Immature natural killer cell (primary cell): Measurements from ENCODE around the gene PNLDC1. TPM values are rescaled to one million over a fixed set of nuclear protein-coding genes. Genes with fewer than 3 reads are reported as not detected.
"Not testable (repeated sequence)": the region's sequence is repeated elsewhere in the genome, so short reads cannot be mapped to it uniquely, and the experiment has no call there.

Source experiments
- DNase-seq, 3 donors: peaks; one replicate each; pipeline ENCODE4 v3.0.0; 2022; ENCODE audit warnings: mixed read lengths in 1 of 3
- H3K27ac Mint-ChIP-seq, 6 donors: one replicate each; pipeline ENCODE4 v1.8.0; 2020; ENCODE audit warnings: mixed read lengths in 6 of 6, mild to moderate bottlenecking in 5 of 6, inconsistent platforms in 4 of 6, moderate library complexity in 3 of 6
- H3K27me3 Mint-ChIP-seq, 3 donors: one replicate each; pipeline ENCODE4 v1.8.0; 2020 to 2021; ENCODE audit warnings: low read depth in 3 of 3, mild to moderate bottlenecking in 3 of 3, mixed read lengths in 3 of 3, moderate library complexity in 3 of 3, inconsistent platforms in 1 of 3
- H3K36me3 Mint-ChIP-seq, 3 donors: one replicate each; pipeline ENCODE4 v1.8.0; 2020; ENCODE audit warnings: mixed read lengths in 3 of 3, inconsistent platforms in 2 of 3, mild to moderate bottlenecking in 2 of 3
- H3K4me1 Mint-ChIP-seq, 2 donors: one replicate each; pipeline ENCODE4 v1.8.0; 2020; ENCODE audit warnings: inconsistent platforms in 2 of 2, mild to moderate bottlenecking in 2 of 2, mixed read lengths in 2 of 2, moderate library complexity in 1 of 2
- H3K4me3 Mint-ChIP-seq, 5 donors: one replicate each; pipeline ENCODE4 v1.8.0; 2020; ENCODE audit warnings: mild to moderate bottlenecking in 5 of 5, mixed read lengths in 5 of 5, inconsistent platforms in 3 of 5, moderate library complexity in 3 of 5
- H3K9me3 Mint-ChIP-seq, 6 donors: one replicate each; pipeline ENCODE4 v1.8.0; 2020; ENCODE audit warnings: mild to moderate bottlenecking in 6 of 6, mixed read lengths in 6 of 6, inconsistent platforms in 4 of 6, moderate library complexity in 3 of 6
- polyA plus RNA-seq, 3 donors: library from polyadenylated mRNA; unstranded; fragments of 300-500 nt; fragmentation: Illumina TruSeq; gene quantifications; one replicate each; pipeline ENCODE4 v1.2.3, GENCODE V29; 2021

PNLDC1 gene
- polyA plus RNA-seq, 3 donors from 2014 or later = 0.21 TPM; not detected in 2

DNA sequence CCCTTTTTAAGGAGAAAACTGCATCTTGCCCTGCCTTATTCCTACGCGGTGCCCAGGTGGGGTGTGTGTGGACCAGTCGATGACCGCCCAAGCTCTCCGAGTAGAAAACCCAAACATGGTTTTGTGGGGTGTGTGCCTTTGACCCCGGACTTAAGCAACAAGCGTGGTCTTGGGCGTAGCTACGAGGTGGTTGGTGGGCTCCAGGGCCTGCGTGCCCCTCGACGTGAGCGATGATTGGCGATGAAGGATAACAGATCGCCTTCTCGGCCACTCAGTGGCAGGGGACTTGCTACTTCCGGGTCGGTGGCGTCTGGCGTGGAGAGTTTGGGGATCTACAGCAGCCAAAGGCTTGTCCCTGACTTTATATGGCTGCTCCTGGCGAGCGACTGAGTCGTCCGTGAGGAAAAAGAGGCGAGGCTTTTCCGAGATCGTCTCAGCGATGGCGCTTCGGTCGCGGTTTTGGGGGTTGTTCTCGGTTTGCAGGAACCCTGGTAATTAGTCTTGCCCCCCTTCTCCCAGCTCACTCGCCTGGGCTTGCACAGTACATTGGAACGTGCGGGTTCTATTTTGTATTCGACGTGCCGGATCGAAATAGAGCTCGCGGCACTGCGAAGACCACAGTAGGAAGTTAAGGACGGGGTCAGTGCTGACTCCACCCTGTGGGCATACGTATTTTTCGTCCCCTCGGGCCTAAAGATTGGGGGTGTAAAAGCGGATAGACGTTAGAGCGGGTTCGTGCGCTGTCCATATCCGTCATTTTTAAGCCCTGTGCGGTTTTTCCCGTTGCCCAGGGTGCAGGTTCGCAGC lies 9.7 kb upstream of the PNLDC1 start, which contains the start of gene MRPL18:
Gene MRPL18, plus strand, starts transcription at position 319 of the 807 bp plus-strand sequence. Its CDS starts 121 bp downstream, at position 440.
- Mint-ChIP-seq H3K27ac (peak within 1 kb of the TSS; percentile 95 to 99 (median 98)), H3K4me1 (peaks cover 44 to 84% of the 10 kb centered on the region in 2 donors), H3K36me3 (peaks cover 4 to 29% (median 7%) of the 10 kb centered on the region in 3 donors), H3K9me3 (no peaks in the 10 kb centered on the region), H3K27me3 (peaks cover 7 to 11% (median 8%) of the 10 kb centered on the region in 3 donors), H3K4me3 (peak within 1 kb of the TSS; percentile 98 to 100 (median 100))
- peak; percentile 85 to 89 (median 87) for DNase-seq

DNA sequence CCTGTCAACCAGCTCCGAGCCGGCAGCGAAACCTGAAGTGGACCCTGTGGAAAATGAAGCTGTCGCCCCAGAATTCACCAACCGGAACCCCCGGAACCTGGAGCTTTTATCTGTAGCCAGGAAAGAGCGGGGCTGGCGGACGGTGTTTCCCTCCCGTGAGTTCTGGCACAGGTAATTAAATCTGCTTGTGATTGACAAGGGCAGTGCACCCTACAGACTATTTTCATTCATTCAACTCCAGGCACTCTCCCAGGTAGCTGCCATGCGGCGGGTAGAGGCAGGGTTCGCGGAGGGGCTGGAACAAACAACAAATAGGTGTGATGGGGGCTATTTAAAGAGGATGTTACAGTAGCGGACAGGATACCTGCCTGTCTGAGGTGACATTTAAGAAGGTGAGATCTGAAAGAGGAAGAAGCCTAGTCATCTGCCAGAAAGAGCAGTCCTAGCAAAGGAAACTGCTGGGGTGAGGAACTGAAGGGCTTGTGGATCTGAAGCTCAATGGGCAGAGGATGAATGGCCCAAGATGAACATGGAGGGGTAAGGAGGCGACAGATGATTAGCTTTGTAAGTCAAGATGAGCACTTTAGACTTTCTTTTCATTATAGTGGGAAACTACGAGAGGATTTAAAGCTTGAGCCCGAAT lies 9.0 kb upstream of the PNLDC1 start:
- peaks cover 42 to 76% of the 10 kb centered on the region in 2 donors for H3K4me1 Mint-ChIP-seq

DNA sequence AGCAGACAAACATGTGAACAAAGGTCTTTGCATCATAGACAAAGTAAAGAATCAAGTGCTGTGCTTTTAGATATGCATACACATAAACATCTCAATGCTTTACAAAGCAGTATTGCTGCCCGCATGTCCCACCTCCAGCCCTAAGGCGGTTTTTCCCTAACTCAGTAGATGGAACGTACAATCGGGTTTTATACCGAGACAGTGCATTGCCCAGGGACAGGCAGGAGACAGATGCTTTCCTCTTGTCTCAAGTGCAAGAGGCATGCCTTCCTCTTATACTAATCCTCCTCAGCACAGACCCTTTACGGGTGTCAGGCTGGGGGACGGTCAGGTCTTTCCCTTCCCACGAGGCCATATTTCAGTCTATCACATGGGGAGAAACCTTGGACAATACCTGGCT lies 5.1 kb upstream of the PNLDC1 start:
- not testable (repeated sequence) for H3K9me3 Mint-ChIP-seq, H3K4me3 Mint-ChIP-seq, DNase-seq, H3K27ac Mint-ChIP-seq, H3K27me3 Mint-ChIP-seq
- Mint-ChIP-seq H3K4me1 (peaks cover 21 to 51% of the 10 kb centered on the region in 2 donors), H3K36me3 (peaks cover 6 to 37% (median 18%) of the 10 kb centered on the region in 3 donors)

More for the DNA sequence above, 9.0 kb upstream of the PNLDC1 start:
- Mint-ChIP-seq H3K36me3 (peaks cover 4 to 24% (median 6%) of the 10 kb centered on the region in 3 donors), H3K9me3 (no peaks in the 10 kb centered on the region), H3K27ac (peak overlapping the region; percentile 95 to 99 (median 98)), H3K4me3 (peak overlapping the region; percentile 98 to 100 (median 100)), H3K27me3 (peaks cover 7 to 11% (median 8%) of the 10 kb centered on the region in 3 donors)
- DNase-seq = peak in 1 of 3 donors; percentile 6

DNA sequence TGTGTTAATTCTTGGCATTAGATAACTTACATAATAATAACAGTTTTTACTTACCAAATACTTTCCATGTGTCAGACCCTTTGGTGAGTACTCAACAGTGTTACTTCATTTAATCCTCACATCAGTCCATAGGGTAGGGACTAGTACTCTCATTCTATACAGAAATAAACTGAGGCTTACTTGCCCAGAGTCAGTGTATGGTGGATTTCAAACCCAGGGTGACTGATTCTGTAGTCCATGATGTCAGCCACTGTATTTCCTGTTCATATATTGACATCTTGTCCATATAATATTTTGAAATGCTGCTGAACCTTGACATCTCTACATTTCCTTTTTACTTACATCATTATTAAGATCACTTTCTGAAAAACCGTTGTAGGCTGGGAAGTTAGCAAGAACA lies 2.5 kb upstream of the PNLDC1 start:
- Mint-ChIP-seq H3K27me3 (no peaks in the 10 kb centered on the region), H3K4me3 (no peak overlapping the region), H3K27ac (no peak overlapping the region), H3K4me1 (peaks cover 1 to 25% of the 10 kb centered on the region in 2 donors), H3K9me3 (no peaks in the 10 kb centered on the region), H3K36me3 (peaks cover 6 to 31% (median 12%) of the 10 kb centered on the region in 3 donors)
- no peak for DNase-seq

DNA sequence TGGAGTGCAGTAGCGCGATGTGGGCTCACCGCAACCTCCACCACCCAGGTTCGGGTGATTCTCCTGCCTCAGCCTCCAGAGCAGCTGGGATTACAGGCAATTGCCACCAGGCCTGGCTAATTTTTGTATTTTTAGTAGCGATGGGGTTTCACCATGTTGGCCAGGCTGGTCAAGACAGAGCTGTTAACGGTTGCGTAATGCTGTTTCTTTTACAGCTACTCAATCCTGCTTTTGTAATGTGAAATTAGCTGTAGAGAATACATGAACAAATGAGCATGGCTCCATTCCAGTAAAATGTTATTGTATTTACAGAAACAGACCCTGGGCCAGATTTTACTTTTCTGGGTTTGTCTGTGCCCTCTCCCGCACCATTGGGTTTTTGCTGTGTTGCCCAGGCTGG lies 1.9 kb downstream of the PNLDC1 start:
- no peak for DNase-seq
- H3K4me3 Mint-ChIP-seq = no peak overlapping the region
- no peak overlapping the region for H3K27ac Mint-ChIP-seq
- H3K36me3 Mint-ChIP-seq = peaks cover 10 to 21% (median 12%) of the 10 kb centered on the region in 3 donors
- H3K9me3 Mint-ChIP-seq = no peaks in the 10 kb centered on the region
- no peaks in the 10 kb centered on the region for H3K27me3 Mint-ChIP-seq
- no peaks in the 10 kb centered on the region for H3K4me1 Mint-ChIP-seq

DNA sequence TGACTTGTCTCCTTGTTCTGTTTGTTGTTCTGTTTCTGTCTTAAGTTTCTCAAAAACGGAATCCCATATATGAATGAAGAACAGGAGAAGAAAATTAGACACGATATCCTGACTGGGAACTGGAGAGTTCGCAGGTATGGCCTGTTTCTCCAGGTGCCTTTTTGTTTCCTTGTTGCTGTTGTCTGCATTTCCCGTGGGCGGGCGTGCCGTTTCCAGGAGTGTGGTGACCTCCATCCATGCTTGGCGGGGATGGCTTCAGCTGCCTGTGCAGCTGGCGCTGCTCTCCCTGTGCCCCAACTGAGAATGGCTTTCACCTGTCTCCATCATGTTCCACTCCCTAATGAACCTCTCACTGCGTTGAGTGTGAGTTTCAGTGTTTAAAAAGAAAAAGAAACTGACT lies 4.4 kb downstream of the PNLDC1 start:
- no peaks in the 10 kb centered on the region for H3K4me1 Mint-ChIP-seq
- no peak overlapping the region for H3K4me3 Mint-ChIP-seq
- H3K9me3 Mint-ChIP-seq = no peaks in the 10 kb centered on the region
- H3K36me3 Mint-ChIP-seq = peaks cover 1 to 7% (median 2%) of the 10 kb centered on the region in 3 donors
- no peak overlapping the region for H3K27ac Mint-ChIP-seq
- H3K27me3 Mint-ChIP-seq = no peaks in the 10 kb centered on the region
- DNase-seq = no peak

DNA sequence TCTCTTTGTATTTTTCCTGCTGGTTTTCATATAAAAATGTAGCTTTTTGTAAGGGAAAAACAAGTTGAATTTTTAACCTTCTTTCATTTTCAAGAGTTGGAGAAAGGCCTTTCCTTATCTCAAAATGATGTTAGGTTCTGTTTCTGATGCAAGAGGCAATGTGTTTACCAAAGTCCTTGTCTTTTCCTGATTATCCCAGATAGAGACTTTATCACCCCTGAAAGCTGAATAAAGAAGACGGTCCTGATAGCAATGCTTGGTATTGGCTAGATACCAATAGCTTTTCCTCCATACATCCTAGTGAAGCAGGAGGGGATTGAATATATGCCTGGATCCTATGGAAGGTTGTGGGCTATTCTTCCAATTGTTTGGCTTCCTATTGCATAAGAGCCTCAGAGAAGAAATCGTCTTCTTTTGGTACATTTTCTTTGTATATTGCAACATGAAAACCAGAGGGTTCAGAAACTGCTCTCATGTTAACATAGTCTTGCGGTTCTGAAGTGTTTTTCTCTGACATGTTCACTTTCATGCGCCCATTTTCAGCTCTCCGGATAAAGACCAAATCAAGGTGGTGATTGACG lies 5.5 kb downstream of the PNLDC1 start:
- Mint-ChIP-seq H3K9me3 (no peaks in the 10 kb centered on the region), H3K27me3 (no peaks in the 10 kb centered on the region), H3K4me1 (no peaks in the 10 kb centered on the region), H3K4me3 (no peak overlapping the region), H3K36me3 (peaks cover 0 to 7% (median 4%) of the 10 kb centered on the region in 3 donors), H3K27ac (no peak overlapping the region)
- no peak for DNase-seq

DNA sequence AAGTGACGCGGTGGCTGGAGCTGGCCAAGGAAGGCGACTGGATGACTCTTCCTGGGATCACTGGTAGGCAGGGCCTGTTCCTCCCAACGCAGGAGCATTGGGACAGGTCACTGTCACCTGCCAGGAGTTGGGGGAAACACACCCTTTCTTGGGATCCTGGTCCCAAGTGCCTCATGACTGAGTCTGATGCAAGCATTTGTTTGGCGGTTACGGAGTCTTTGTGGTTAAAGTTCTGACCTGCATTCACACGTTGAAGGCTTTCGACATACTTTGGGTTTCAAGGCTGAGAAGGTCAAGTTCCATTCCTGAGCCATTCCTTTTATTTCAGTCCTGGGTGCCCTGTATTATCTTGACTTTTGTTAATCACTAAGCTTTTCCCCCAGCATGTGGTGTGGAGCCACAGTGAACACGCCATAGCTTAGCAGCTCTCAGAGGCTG lies 6.0 kb downstream of the PNLDC1 start:
- DNase-seq = no peak
- Mint-ChIP-seq H3K27me3 (no peaks in the 10 kb centered on the region), H3K27ac (no peak overlapping the region), H3K4me1 (no peaks in the 10 kb centered on the region), H3K9me3 (no peaks in the 10 kb centered on the region), H3K36me3 (peaks cover 0 to 12% (median 9%) of the 10 kb centered on the region in 3 donors), H3K4me3 (no peak overlapping the region)

DNA sequence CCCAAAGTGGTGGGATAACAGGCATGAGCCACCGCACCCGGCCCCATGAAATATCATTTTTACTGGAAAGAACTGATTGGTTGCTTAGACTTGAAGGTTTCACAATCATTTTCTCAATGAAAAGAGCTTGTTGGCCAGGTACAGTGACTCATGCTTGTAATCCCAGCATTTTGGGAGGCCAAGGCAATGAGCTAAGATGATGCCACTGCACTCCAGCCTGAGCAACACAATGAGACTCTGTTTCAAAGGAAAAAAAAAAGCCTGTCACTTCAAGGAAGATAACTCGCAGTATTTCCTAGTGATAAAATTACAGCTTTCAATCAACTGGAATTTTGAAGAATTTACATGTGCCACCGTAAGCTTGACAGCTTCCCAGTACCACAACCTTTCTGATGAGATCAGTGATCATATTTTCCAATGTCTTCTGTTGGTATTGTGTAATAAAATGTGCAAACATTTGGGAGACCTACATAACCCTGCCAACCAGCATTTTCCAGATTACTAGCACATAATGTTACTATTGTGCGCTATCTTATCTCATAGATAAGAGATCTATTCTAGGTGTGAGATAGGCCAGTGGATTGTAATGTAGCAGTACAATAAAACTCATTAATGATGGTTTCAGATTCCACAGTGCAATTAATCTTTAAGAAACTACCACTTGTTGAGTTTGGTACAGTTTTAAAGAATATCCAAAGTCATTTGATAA lies 7.2 kb downstream of the PNLDC1 start:
- Mint-ChIP-seq H3K27me3 (no peaks in the 10 kb centered on the region), H3K4me3 (no peak overlapping the region), H3K9me3 (no peaks in the 10 kb centered on the region), H3K27ac (no peak overlapping the region), H3K4me1 (no peaks in the 10 kb centered on the region), H3K36me3 (peaks cover 0 to 16% (median 9%) of the 10 kb centered on the region in 3 donors)
- no peak for DNase-seq

DNA sequence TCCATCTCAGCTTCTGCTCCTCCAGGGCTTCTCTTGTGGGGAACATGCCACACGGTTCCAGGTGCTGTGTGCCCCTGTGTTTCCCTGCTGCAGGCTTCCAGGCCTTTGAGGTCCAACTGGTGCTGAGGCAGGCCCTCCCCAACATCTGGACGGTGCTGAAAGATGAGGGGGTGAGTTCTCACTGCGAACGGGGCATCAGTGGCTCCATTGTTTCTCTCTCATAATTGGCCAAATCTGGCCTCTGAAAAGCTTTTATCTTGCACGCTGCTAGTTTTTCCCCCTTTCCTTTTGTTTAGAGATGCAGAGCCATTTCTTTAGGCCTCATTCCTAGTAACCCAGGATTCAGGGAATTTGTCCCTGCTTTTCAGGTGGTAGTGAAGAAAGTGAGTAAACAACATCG lies 8.6 kb downstream of the PNLDC1 start:
- peaks cover 0 to 13% (median 9%) of the 10 kb centered on the region in 3 donors for H3K36me3 Mint-ChIP-seq
- no peaks in the 10 kb centered on the region for H3K9me3 Mint-ChIP-seq
- H3K27me3 Mint-ChIP-seq = no peaks in the 10 kb centered on the region
- DNase-seq = no peak
- H3K4me1 Mint-ChIP-seq = no peaks in the 10 kb centered on the region
- H3K27ac Mint-ChIP-seq = peak overlapping the region in 1 of 6 donors; percentile 18
- H3K4me3 Mint-ChIP-seq = no peak overlapping the region

DNA sequence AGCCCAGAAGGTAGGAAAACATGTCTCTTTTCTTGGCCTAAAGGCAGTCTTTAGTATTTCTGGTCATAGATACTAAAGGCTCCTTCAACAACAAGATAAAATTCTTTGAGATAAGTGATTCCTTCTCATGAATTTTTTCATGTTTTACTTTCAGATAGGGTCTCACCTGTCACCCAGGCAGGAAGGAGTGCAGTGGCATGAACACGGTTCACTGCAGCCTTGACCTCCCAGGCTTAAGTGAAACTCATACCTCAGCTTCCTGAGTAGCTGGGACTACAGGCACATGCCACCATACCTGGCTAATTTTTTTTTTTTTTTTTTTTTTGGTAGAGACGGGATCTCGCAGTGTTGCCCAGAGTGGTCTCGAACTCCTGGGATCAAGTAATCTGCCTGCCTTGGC lies 9.1 kb downstream of the PNLDC1 start:
- Mint-ChIP-seq H3K4me3 (no peak overlapping the region), H3K4me1 (no peaks in the 10 kb centered on the region), H3K27me3 (no peaks in the 10 kb centered on the region), H3K9me3 (no peaks in the 10 kb centered on the region), H3K27ac (no peak overlapping the region), H3K36me3 (peaks cover 0 to 13% (median 12%) of the 10 kb centered on the region in 3 donors)
- no peak for DNase-seq

DNA sequence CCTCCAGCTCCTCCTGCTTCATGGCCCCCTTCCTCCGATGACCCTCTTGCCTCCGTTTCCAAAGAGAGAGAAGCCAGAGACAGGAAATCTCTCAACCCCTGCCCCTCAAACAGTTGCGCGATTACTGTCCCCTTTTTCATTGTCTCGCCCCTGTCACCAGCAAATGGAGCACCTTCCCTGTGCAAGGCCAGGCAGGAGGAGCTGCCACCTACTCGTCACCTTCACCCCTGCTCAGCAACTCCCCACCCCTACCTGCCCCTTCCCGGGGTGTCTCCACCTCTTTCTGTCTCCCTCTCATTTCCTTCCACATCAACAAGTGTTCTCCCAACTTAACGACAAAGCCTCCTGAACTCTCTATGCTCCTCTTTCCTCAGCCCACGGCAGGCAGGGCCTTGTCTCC lies 13.7 kb downstream of the PNLDC1 start:
- no peak for DNase-seq
- no peak overlapping the region for H3K4me3 Mint-ChIP-seq
- peaks cover 0 to 13% (median 10%) of the 10 kb centered on the region in 3 donors for H3K36me3 Mint-ChIP-seq
- no peak overlapping the region for H3K27ac Mint-ChIP-seq
- peaks cover 0 to 2% (median 0%) of the 10 kb centered on the region in 3 donors for H3K27me3 Mint-ChIP-seq
- H3K4me1 Mint-ChIP-seq = no peaks in the 10 kb centered on the region
- H3K9me3 Mint-ChIP-seq = no peaks in the 10 kb centered on the region

DNA sequence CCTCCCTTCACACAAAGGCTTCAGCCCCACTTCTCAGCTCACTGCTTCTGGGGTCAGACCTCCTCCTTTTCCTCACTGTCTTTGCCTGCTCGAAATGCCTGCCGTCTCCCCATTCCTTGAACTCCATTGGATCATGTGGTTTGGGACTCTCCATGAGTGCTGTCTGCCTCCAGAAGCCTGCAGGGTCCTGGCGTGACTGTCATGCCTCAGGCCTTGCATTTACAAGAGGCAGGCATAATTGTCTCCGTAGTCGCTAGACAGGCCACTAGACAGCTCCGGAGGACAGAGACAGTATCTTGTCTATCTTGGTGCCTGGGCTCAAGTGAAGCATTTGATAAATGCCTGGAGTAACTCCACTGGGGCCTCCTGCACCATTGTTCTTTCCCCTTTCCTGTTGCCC lies 15.3 kb downstream of the PNLDC1 start:
- DNase-seq = no peak
- H3K4me1 Mint-ChIP-seq = peaks cover 11 to 13% of the 10 kb centered on the region in 2 donors
- H3K9me3 Mint-ChIP-seq = no peaks in the 10 kb centered on the region
- H3K27ac Mint-ChIP-seq = no peak overlapping the region
- H3K27me3 Mint-ChIP-seq = peaks cover 0 to 2% (median 0%) of the 10 kb centered on the region in 3 donors
- H3K36me3 Mint-ChIP-seq = peaks cover 0 to 12% (median 10%) of the 10 kb centered on the region in 3 donors
- H3K4me3 Mint-ChIP-seq = no peak overlapping the region
